ENCODE data around the gene FOXB1. TPM values are rescaled to one million over a fixed set of nuclear protein-coding genes. Genes with fewer than 3 reads are reported as not detected.

Gene FOXB1
- total RNA-seq, result under 1 TPM; 0.50 to 0.52 TPM

- Mint-ChIP-seq H3K27me3 (ENCODE audit: low read depth) (peaks cover 88% of the 10 kb centered on the region), H3K4me1 (ENCODE audit: low read depth) (peaks cover 69% of the 10 kb centered on the region), H3K36me3 (ENCODE audit: low read depth) (peaks cover 27% of the 10 kb centered on the region), H3K9me3 (ENCODE audit: insufficient read depth) (no peaks in the 10 kb centered on the region), H3K4me3 (peak within 1 kb of the TSS; percentile 94), H3K27ac (peak within 1 kb of the TSS; percentile 90)
- ATAC-seq, result peak; percentile 34
- POLR2A ChIA-PET, result interaction anchor here (0.7 to 1.4 kb wide), 6 partner anchors 8 to 86 kb away, joined by 3 to 4 read pairs (median 4); no protein-coding TSS in a partner anchor
- DNase-seq, result peak; percentile 58
- CTCF ChIA-PET, result interaction anchor here (0.9 to 2.8 kb wide), 18 partner anchors 9 to 313 kb away, joined by 3 to 34 read pairs (median 4); no protein-coding TSS in a partner anchor
Observed at GRCh38 chr15:60004009-60004845, at the start of gene FOXB1. Gene FOXB1 (plus strand): TSS chr15:60004311. CDS start chr15:60004964, 653 bp downstream.

DNA sequence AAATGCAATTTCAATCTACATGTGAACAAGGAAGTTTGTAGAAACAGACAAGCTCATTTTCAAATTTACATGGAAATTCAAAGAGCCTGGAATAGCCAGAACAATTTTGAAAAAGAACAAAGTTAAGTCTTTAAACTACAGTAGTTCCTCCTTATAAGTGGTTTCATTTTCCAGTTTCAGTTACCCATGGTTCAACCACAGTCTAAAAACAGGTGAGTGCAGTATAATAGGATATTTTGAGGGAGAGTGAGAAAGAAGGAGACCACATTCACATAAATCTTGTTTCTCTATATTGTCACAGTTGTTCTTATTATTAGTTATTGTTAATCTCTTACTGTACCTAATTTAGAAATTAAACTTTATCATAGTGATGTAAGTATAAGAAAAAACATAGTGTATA is 45.8 kb upstream of the FOXB1 start:
- no peak for DNase-seq
- H3K9me3 Mint-ChIP-seq (ENCODE audit: insufficient read depth), result peaks cover 47% of the 10 kb centered on the region
- POLR2A ChIA-PET, result interaction anchor here (0.6 kb wide), 1 partner anchor 162 kb away, joined by 3 read pairs; no protein-coding TSS in a partner anchor
- CTCF ChIA-PET, result interaction anchor here (1.5 kb wide), 1 partner anchor 10 kb away, joined by 4 read pairs; no protein-coding TSS in a partner anchor
- no peak for ATAC-seq
- no peak overlapping the region for H3K27ac Mint-ChIP-seq
- H3K36me3 Mint-ChIP-seq (ENCODE audit: low read depth), result peaks cover 34% of the 10 kb centered on the region
- no peaks in the 10 kb centered on the region for H3K27me3 Mint-ChIP-seq (ENCODE audit: low read depth)
- peaks cover 5% of the 10 kb centered on the region for H3K4me1 Mint-ChIP-seq (ENCODE audit: low read depth)
- no peak overlapping the region for H3K4me3 Mint-ChIP-seq

- ChIA-PET CTCF (no interaction called here), POLR2A (no interaction called here)
- Mint-ChIP-seq H3K9me3 (ENCODE audit: insufficient read depth) (peaks cover 46% of the 10 kb centered on the region), H3K4me3 (no peak overlapping the region), H3K4me1 (ENCODE audit: low read depth) (peaks cover 6% of the 10 kb centered on the region), H3K36me3 (ENCODE audit: low read depth) (peaks cover 44% of the 10 kb centered on the region), H3K27me3 (ENCODE audit: low read depth) (no peaks in the 10 kb centered on the region), H3K27ac (no peak overlapping the region)
- ATAC-seq (no peak), DNase-seq (no peak)
Observed at GRCh38 chr15:59960318-59960717, 43.8 kb upstream of the FOXB1 start.

- ATAC-seq, result no peak
Observed at GRCh38 chr15:59963322-59963721, 40.8 kb upstream of the FOXB1 start.

GRCh38 chr15:59963925-59964324 is 40.2 kb upstream of the FOXB1 start:
- DNase-seq, result no peak
- Mint-ChIP-seq H3K4me3 (no peak overlapping the region), H3K9me3 (ENCODE audit: insufficient read depth) (peaks cover 42% of the 10 kb centered on the region), H3K27me3 (ENCODE audit: low read depth) (no peaks in the 10 kb centered on the region), H3K4me1 (ENCODE audit: low read depth) (peaks cover 12% of the 10 kb centered on the region), H3K36me3 (ENCODE audit: low read depth) (peaks cover 35% of the 10 kb centered on the region), H3K27ac (no peak overlapping the region)
- ChIA-PET CTCF (no interaction called here), POLR2A (no interaction called here)
- ATAC-seq, result no peak

More at GRCh38 chr15:59963322-59963721, 40.8 kb upstream of the FOXB1 start:
- no peak overlapping the region for H3K4me3 Mint-ChIP-seq
- POLR2A ChIA-PET, result no interaction called here
- CTCF ChIA-PET, result interaction anchor here (1.0 kb wide), 1 partner anchor 27 kb away, joined by 3 read pairs; no protein-coding TSS in a partner anchor
- peaks cover 12% of the 10 kb centered on the region for H3K4me1 Mint-ChIP-seq (ENCODE audit: low read depth)
- peaks cover 38% of the 10 kb centered on the region for H3K9me3 Mint-ChIP-seq (ENCODE audit: insufficient read depth)
- no peaks in the 10 kb centered on the region for H3K27me3 Mint-ChIP-seq (ENCODE audit: low read depth)
- H3K36me3 Mint-ChIP-seq (ENCODE audit: low read depth), result peaks cover 33% of the 10 kb centered on the region
- no peak overlapping the region for H3K27ac Mint-ChIP-seq
- DNase-seq, result no peak

DNA sequence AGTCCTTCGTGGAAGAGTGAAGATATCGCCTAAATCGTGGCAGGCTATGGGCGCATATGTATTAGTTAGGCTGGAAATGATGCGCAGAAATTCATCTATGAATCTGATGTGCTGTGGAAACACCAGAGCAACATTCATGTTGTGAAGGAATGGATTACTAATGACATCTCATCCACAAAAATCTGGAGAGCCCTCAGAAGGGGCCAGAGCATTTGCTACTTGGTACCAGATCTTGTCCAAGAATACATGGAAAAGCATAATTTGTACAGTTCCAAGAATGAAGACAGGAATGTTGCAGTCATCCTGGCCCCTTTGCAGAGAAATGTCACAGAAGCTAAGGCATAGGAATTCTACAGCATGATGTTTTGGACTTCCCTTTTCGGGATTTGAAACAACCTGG is 38.4 kb upstream of the FOXB1 start:
- Mint-ChIP-seq H3K27me3 (ENCODE audit: low read depth) (no peaks in the 10 kb centered on the region), H3K27ac (no peak overlapping the region), H3K4me1 (ENCODE audit: low read depth) (peaks cover 12% of the 10 kb centered on the region), H3K36me3 (ENCODE audit: low read depth) (peaks cover 25% of the 10 kb centered on the region), H3K4me3 (no peak overlapping the region), H3K9me3 (ENCODE audit: insufficient read depth) (peaks cover 32% of the 10 kb centered on the region)
- DNase-seq, result no peak
- POLR2A ChIA-PET, result no interaction called here
- ATAC-seq, result no peak
- CTCF ChIA-PET, result interaction anchor here (1.1 to 3.2 kb wide), 4 partner anchors 29 to 48 kb away, joined by 3 to 18 read pairs (median 4); partner anchors contain the start of gene FOXB1

GRCh38 chr15:59966262-59966661 is 37.8 kb upstream of the FOXB1 start:
- ChIA-PET POLR2A (interaction anchor here (0.6 to 0.7 kb wide), 2 partner anchors 29 to 77 kb away, joined by 3 read pairs; no protein-coding TSS in a partner anchor), CTCF (interaction anchor here (1.1 to 3.2 kb wide), 4 partner anchors 29 to 49 kb away, joined by 3 to 18 read pairs (median 4); partner anchors contain the start of gene FOXB1)
- Mint-ChIP-seq H3K27ac (no peak overlapping the region), H3K9me3 (ENCODE audit: insufficient read depth) (peaks cover 27% of the 10 kb centered on the region), H3K4me1 (ENCODE audit: low read depth) (peaks cover 12% of the 10 kb centered on the region), H3K4me3 (no peak overlapping the region), H3K27me3 (ENCODE audit: low read depth) (peaks cover 2% of the 10 kb centered on the region), H3K36me3 (ENCODE audit: low read depth) (peaks cover 23% of the 10 kb centered on the region)
- DNase-seq, result no peak
- ATAC-seq, result no peak

- Mint-ChIP-seq H3K9me3 (ENCODE audit: insufficient read depth) (peaks cover 20% of the 10 kb centered on the region), H3K27me3 (ENCODE audit: low read depth) (peaks cover 7% of the 10 kb centered on the region), H3K27ac (no peak overlapping the region), H3K4me1 (ENCODE audit: low read depth) (peaks cover 12% of the 10 kb centered on the region), H3K4me3 (no peak overlapping the region), H3K36me3 (ENCODE audit: low read depth) (peaks cover 19% of the 10 kb centered on the region)
- ChIA-PET POLR2A (interaction anchor here (0.6 kb wide), 1 partner anchor 146 kb away, joined by 3 read pairs; no protein-coding TSS in a partner anchor), CTCF (interaction anchor here (0.8 to 3.2 kb wide), 4 partner anchors 10 to 216 kb away, joined by 3 to 18 read pairs (median 4); no protein-coding TSS in a partner anchor)
- DNase-seq (no peak), ATAC-seq (no peak)
Observed at GRCh38 chr15:59968314-59968713, 35.8 kb upstream of the FOXB1 start.

DNA sequence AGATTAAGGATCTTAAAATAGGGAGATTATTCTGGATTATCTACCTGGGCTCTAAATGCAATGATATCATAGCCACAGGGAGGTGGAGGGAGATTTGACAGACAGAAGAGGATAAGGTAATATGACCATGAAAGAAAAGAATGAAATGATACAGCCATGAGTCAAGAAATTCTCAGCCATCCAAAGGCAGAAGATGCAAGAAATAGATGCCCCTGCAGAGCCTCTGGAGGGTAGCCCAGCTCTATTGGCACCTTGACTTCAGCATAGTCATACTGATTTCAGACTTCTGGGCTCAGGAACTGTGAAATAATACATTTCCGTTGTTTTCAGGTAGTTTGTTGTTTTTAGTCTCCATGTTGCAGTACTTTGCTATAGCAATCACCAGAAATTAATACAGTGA is 31.9 kb upstream of the FOXB1 start:
- CTCF ChIA-PET, result interaction anchor here (6.9 kb wide), 1 partner anchor 55 kb away, joined by 34 read pairs; no protein-coding TSS in a partner anchor

DNA sequence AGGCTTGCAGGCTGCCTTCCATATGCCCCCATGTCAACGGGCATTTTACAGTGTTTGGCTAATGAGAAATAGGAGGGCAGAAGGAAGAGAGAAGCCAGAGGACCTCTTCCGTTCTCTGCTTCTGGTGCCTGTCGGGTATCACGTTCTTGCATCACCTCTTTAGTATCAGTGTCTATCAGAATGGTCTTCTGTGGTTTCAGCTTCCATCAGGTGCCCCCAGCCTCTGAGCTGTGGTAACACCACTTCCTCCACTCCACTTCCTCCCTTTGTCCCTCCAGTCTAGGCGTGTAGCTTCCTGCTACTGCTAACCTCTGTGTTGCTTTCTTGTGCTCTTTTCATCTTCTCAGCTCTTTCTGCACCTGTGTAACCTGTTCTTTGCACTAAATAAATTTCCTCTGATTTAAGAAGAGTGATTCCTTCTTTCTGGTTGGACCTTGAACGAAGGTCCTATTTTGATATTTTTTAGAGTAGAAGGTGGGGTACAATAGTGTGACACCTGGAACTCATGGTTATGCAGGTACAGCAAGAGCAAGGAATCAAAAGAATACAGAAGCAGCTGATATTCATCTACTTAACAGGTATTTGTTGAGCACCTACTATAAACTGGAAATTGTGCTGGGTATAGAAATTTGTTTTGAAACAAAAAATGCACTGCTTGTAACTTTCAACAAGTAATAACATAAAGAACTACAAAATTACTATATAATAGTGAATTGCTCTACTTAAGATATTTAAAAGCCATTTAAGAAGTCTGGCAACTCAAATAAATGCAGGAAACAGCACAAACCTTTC is 27.4 kb upstream of the FOXB1 start:
- H3K27me3 Mint-ChIP-seq (ENCODE audit: low read depth), result peaks cover 5% of the 10 kb centered on the region
- ATAC-seq (peak; percentile 98), DNase-seq (peak; percentile 91)
- ChIA-PET CTCF (interaction anchor here (0.8 to 6.9 kb wide), 6 partner anchors 9 to 350 kb away, joined by 3 to 34 read pairs (median 4); no protein-coding TSS in a partner anchor), POLR2A (no interaction called here)
- peak overlapping the region; percentile 91 for H3K27ac Mint-ChIP-seq
- peaks cover 38% of the 10 kb centered on the region for H3K36me3 Mint-ChIP-seq (ENCODE audit: low read depth)
- peak overlapping the region; percentile 57 for H3K4me3 Mint-ChIP-seq
- H3K4me1 Mint-ChIP-seq (ENCODE audit: low read depth), result peaks cover 39% of the 10 kb centered on the region
- H3K9me3 Mint-ChIP-seq (ENCODE audit: insufficient read depth), result peaks cover 17% of the 10 kb centered on the region

More for the DNA sequence above, 31.9 kb upstream of the FOXB1 start:
- ATAC-seq, result no peak
- Mint-ChIP-seq H3K4me3 (no peak overlapping the region), H3K9me3 (ENCODE audit: insufficient read depth) (peaks cover 9% of the 10 kb centered on the region), H3K36me3 (ENCODE audit: low read depth) (peaks cover 28% of the 10 kb centered on the region), H3K27me3 (ENCODE audit: low read depth) (peaks cover 7% of the 10 kb centered on the region), H3K4me1 (ENCODE audit: low read depth) (peaks cover 29% of the 10 kb centered on the region), H3K27ac (no peak overlapping the region)
- POLR2A ChIA-PET, result no interaction called here
- DNase-seq, result no peak

- H3K27ac Mint-ChIP-seq, result no peak overlapping the region
- ChIA-PET CTCF (interaction anchor here (1.3 to 11.5 kb wide), 3 partner anchors 10 to 74 kb away, joined by 3 to 110 read pairs (median 7); partner anchors contain the start of gene FOXB1), POLR2A (interaction anchor here (1.1 kb wide), 1 partner anchor 406 kb away, joined by 3 read pairs; the partner anchor contains the start of gene ANXA2)
- H3K36me3 Mint-ChIP-seq (ENCODE audit: low read depth), result peaks cover under 1% of the 10 kb centered on the region
- no peak overlapping the region for H3K4me3 Mint-ChIP-seq
- no peak for ATAC-seq
- peaks cover 70% of the 10 kb centered on the region for H3K27me3 Mint-ChIP-seq (ENCODE audit: low read depth)
- H3K9me3 Mint-ChIP-seq (ENCODE audit: insufficient read depth), result no peaks in the 10 kb centered on the region
- peaks cover 33% of the 10 kb centered on the region for H3K4me1 Mint-ChIP-seq (ENCODE audit: low read depth)
- DNase-seq, result no peak
Observed at GRCh38 chr15:59991834-59992233, 12.3 kb upstream of the FOXB1 start.
